ENCODE data around the gene ITGB8.

- TF ChIP-seq JUNB (CRISPR knock-in tag; conservative IDR thresholded peaks at IDR 0.05) (no peak), MAFK (IDR thresholded peaks at IDR 0.05; ENCODE audit: low read length) (no peak), ATF1 (CRISPR knock-in tag; IDR thresholded peaks at IDR 0.05) (no peak), ATF1 (tag; IDR thresholded peaks at IDR 0.05) (no peak)
Observed at GRCh38 chr7:20347680-20348079, 17.0 kb downstream of the ITGB8 start.
